ENCODE data around the gene ADAP2.

- no peak for TF ChIP-seq CTCF (conservative IDR thresholded peaks at IDR 0.05)
- TF ChIP-seq EZH2 (IDR thresholded peaks at IDR 0.05; ENCODE audit: low read depth): no peak
Observed at GRCh38 chr17:30964876-30965275, 43.1 kb downstream of the ADAP2 start.

Measured in PC-9 (cell line).